ENCODE measurements around the gene KRT28. TPM values are rescaled to one million over a fixed set of nuclear protein-coding genes. Genes with fewer than 3 reads are reported as not detected.

KRT28 gene
- polyA plus RNA-seq, 1 experiment = not detected

GRCh38 chr17:40772101-40772500 is 27.7 kb downstream of the KRT28 start, which contains the start of gene KRT26:
KRT26 (minus strand) TSS chr17:40772201; CDS start chr17:40772113, 88 bp downstream.
- H3K4me3 ChIP-seq (ENCODE audit: low read depth, low read length) = no peak within 1 kb of the TSS
- ChIA-PET POLR2A (no interaction called here), CTCF (no interaction called here)
- no peaks in the 10 kb centered on the region for H3K9me3 ChIP-seq (ENCODE audit: control insufficient read depth, insufficient read depth, low read length)
- no peak for DNase-seq (ENCODE audit: low read depth, low spot score)
- no peak for TF ChIP-seq CTCF (IDR thresholded peaks at IDR 0.05; ENCODE audit: low read depth, low read length)
- H3K27me3 ChIP-seq (ENCODE audit: control insufficient read depth, insufficient read depth, low read length) = peaks cover 10% of the 10 kb centered on the region
- no peak within 1 kb of the TSS for H3K27ac ChIP-seq (ENCODE audit: low read depth, low read length)

GRCh38 chr17:40765657-40766056 is 34.1 kb downstream of the KRT28 start:
- H3K4me3 ChIP-seq (ENCODE audit: low read depth, low read length) = no peak overlapping the region
- TF ChIP-seq CTCF (IDR thresholded peaks at IDR 0.05; ENCODE audit: low read depth, low read length) = no peak
- H3K27me3 ChIP-seq (ENCODE audit: control insufficient read depth, insufficient read depth, low read length) = peaks cover 7% of the 10 kb centered on the region
- ChIA-PET POLR2A (no interaction called here), CTCF (no interaction called here)
- no peak for DNase-seq (ENCODE audit: low read depth, low spot score)
- no peak overlapping the region for H3K27ac ChIP-seq (ENCODE audit: low read depth, low read length)
- peaks cover 12% of the 10 kb centered on the region; the same call in 1 of the 2 replicates for H3K9me3 ChIP-seq (ENCODE audit: control insufficient read depth, insufficient read depth, low read length)

GRCh38 chr17:40763752-40764151 is 36.0 kb downstream of the KRT28 start:
- peaks cover 7% of the 10 kb centered on the region for H3K27me3 ChIP-seq (ENCODE audit: control insufficient read depth, insufficient read depth, low read length)
- peaks cover 12% of the 10 kb centered on the region; the same call in 1 of the 2 replicates for H3K9me3 ChIP-seq (ENCODE audit: control insufficient read depth, insufficient read depth, low read length)
- no peak overlapping the region for H3K4me3 ChIP-seq (ENCODE audit: low read depth, low read length)
- H3K27ac ChIP-seq (ENCODE audit: low read depth, low read length) = no peak overlapping the region
- no peak for DNase-seq (ENCODE audit: low read depth, low spot score)
- POLR2A ChIA-PET = no interaction called here
- CTCF ChIA-PET = no interaction called here
- TF ChIP-seq CTCF (IDR thresholded peaks at IDR 0.05; ENCODE audit: low read depth, low read length) = no peak

GRCh38 chr17:40760105-40761016 is 39.4 kb downstream of the KRT28 start:
- no peak overlapping the region for H3K27ac ChIP-seq (ENCODE audit: low read depth, low read length)
- POLR2A ChIA-PET = no interaction called here

More at GRCh38 chr17:40760105-40761016, 39.4 kb downstream of the KRT28 start:
- CTCF ChIA-PET = interaction anchor here (0.6 kb wide), 1 partner anchor 570 kb away, joined by 4 read pairs; no protein-coding TSS in a partner anchor
- no peak overlapping the region for H3K4me3 ChIP-seq (ENCODE audit: low read depth, low read length)
- peaks cover 12% of the 10 kb centered on the region for H3K9me3 ChIP-seq (ENCODE audit: control insufficient read depth, insufficient read depth, low read length)
- TF ChIP-seq CTCF (IDR thresholded peaks at IDR 0.05; ENCODE audit: low read depth, low read length) = no peak
- H3K27me3 ChIP-seq (ENCODE audit: control insufficient read depth, insufficient read depth, low read length) = peaks cover 5% of the 10 kb centered on the region
- no peak for DNase-seq (ENCODE audit: low read depth, low spot score)

Data from AG04450 (cell line).